Glutamatergic neuron (in vitro differentiated cells): Measurements from ENCODE around the gene AKAP8L. TPM values are rescaled to one million over a fixed set of nuclear protein-coding genes. Genes with fewer than 3 reads are reported as not detected.
A peak's percentile ranks its signal among the peaks of the same experiment; 100 is the strongest.

Source experiments
- DNase-seq: peaks from one replicate; pipeline ENCODE4 v3.0.0; 2022
- H3K27ac Mint-ChIP-seq: one replicate; pipeline ENCODE4 v1.8.0; 2020; ENCODE audit warnings: mild to moderate bottlenecking, mixed read lengths, inconsistent platforms; ENCODE audit not compliant: unreplicated experiment
- H3K27me3 Mint-ChIP-seq: one replicate; pipeline ENCODE4 v1.8.0; 2020; ENCODE audit warnings: mild to moderate bottlenecking, moderate library complexity, mixed read lengths, inconsistent platforms; ENCODE audit not compliant: unreplicated experiment
- H3K36me3 Mint-ChIP-seq: one replicate; pipeline ENCODE4 v1.8.0; 2020; ENCODE audit warnings: mild to moderate bottlenecking, mixed read lengths, inconsistent platforms; ENCODE audit not compliant: unreplicated experiment
- H3K4me1 Mint-ChIP-seq: one replicate; pipeline ENCODE4 v1.8.0; 2020; ENCODE audit warnings: mild to moderate bottlenecking, low read depth, mixed read lengths, inconsistent platforms; ENCODE audit not compliant: unreplicated experiment
- H3K4me3 Mint-ChIP-seq: one replicate; pipeline ENCODE4 v1.8.0; 2020; ENCODE audit warnings: mild to moderate bottlenecking, mixed read lengths, inconsistent platforms; ENCODE audit not compliant: unreplicated experiment
- H3K9me3 Mint-ChIP-seq: one replicate; pipeline ENCODE4 v1.8.0; 2020; ENCODE audit warnings: mild to moderate bottlenecking, moderate library complexity, mixed read lengths, inconsistent platforms; ENCODE audit not compliant: unreplicated experiment
- CTCF ChIP-seq: fragments of 200-600 bp; sonication (generic); IDR thresholded peaks from one replicate; pipeline ENCODE4 v1.5.0; 2021; ENCODE audit not compliant: partially characterized antibody, unreplicated experiment
- total RNA-seq: library from RNA; stranded (reverse); fragmentation: NEBNext Ultra II Directional; extraction: Animal tissue kit (Norgen Biotek cat#: 25700); gene quantifications from one replicate; pipeline ENCODE4 v1.2.1, GENCODE V29; 2021; ENCODE audit not compliant: unreplicated experiment

AKAP8L gene
- total RNA-seq, 1 donor from 2014 or later, result 354 TPM

- H3K4me3 Mint-ChIP-seq, result peak overlapping the region; percentile 75
- H3K27ac Mint-ChIP-seq, result peak overlapping the region; percentile 85
- H3K36me3 Mint-ChIP-seq, result no peaks in the 10 kb centered on the region
Measured at GRCh38 chr19:15404780-15405211, 14.0 kb downstream of the AKAP8L start.

GRCh38 chr19:15404097-15404779 is 14.6 kb downstream of the AKAP8L start:
- H3K4me3 Mint-ChIP-seq, result peak overlapping the region; percentile 75

More at GRCh38 chr19:15404780-15405211, 14.0 kb downstream of the AKAP8L start:
- H3K9me3 Mint-ChIP-seq, result peaks cover 9% of the 10 kb centered on the region
- peaks cover 47% of the 10 kb centered on the region for H3K4me1 Mint-ChIP-seq
- no peak for DNase-seq
- peaks cover 10% of the 10 kb centered on the region for H3K27me3 Mint-ChIP-seq
- TF ChIP-seq CTCF, result no peak

GRCh38 chr19:15403151-15403531 is 15.6 kb downstream of the AKAP8L start:
- no peak for TF ChIP-seq CTCF
- peak overlapping the region; percentile 75 for H3K4me3 Mint-ChIP-seq
- H3K36me3 Mint-ChIP-seq, result no peaks in the 10 kb centered on the region
- DNase-seq, result no peak
- peaks cover 14% of the 10 kb centered on the region for H3K27me3 Mint-ChIP-seq
- peak overlapping the region; percentile 85 for H3K27ac Mint-ChIP-seq
- peaks cover 9% of the 10 kb centered on the region for H3K9me3 Mint-ChIP-seq
- peaks cover 44% of the 10 kb centered on the region for H3K4me1 Mint-ChIP-seq

More at GRCh38 chr19:15404097-15404779, 14.6 kb downstream of the AKAP8L start:
- Mint-ChIP-seq H3K27ac (peak overlapping the region; percentile 85), H3K36me3 (no peaks in the 10 kb centered on the region), H3K27me3 (peaks cover 14% of the 10 kb centered on the region), H3K9me3 (peaks cover 9% of the 10 kb centered on the region), H3K4me1 (peaks cover 49% of the 10 kb centered on the region)
- TF ChIP-seq CTCF, result no peak
- DNase-seq, result no peak

GRCh38 chr19:15402411-15403150 is 16.2 kb downstream of the AKAP8L start:
- peaks cover under 1% of the 10 kb centered on the region for H3K36me3 Mint-ChIP-seq
- peak overlapping the region; percentile 75 for H3K4me3 Mint-ChIP-seq
- H3K9me3 Mint-ChIP-seq, result peaks cover 10% of the 10 kb centered on the region
- H3K27me3 Mint-ChIP-seq, result peaks cover 14% of the 10 kb centered on the region
- no peak for TF ChIP-seq CTCF
- peaks cover 46% of the 10 kb centered on the region for H3K4me1 Mint-ChIP-seq
- H3K27ac Mint-ChIP-seq, result peak overlapping the region; percentile 81
- DNase-seq, result no peak

DNA sequence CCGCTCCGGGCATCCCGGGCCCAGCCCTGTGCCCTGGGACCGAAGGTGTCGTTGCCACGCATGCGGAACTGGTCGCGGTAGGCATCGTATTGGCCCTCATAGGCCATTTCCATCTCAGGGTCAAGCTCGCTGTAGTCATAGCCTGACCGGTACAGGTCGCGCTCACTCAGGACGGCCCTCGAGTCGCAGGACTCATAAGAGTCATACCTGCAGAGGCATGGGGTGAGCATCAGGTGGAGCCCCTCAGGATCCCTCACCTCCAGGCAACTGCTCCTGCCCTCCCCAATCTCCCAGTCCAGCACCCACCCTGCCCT is 17.4 kb downstream of the AKAP8L start:
- Mint-ChIP-seq H3K27me3 (peaks cover 20% of the 10 kb centered on the region), H3K36me3 (peaks cover 12% of the 10 kb centered on the region), H3K4me1 (peaks cover 46% of the 10 kb centered on the region), H3K4me3 (no peak overlapping the region), H3K9me3 (peaks cover 22% of the 10 kb centered on the region), H3K27ac (peak overlapping the region; percentile 23)
- no peak for TF ChIP-seq CTCF
- no peak for DNase-seq
